Measurements from ENCODE around the gene BTK. TPM values are rescaled to one million over a fixed set of nuclear protein-coding genes. Genes with fewer than 3 reads are reported as not detected.

BTK gene
- total RNA-seq, 1 donor from 2014 or later, result under 0.01 TPM

DNA sequence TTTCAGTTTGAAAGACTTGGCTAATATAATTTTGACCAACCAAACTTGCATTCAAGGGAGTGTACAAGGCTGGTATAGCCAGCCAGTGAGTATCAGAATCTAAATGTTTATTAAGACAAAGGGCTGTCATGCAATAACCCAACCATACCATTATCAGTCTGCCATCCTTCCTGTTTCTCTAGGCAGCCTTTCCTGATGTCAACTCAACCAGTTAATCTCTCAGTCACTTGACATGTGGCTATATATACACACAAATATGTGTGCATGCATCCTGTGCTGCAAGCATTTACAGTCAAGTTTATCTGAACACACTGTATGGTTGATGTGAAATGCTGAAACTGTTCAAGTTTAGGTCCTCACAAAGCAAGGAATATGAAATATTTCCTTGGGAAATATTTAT is 17.2 kb downstream of the BTK start:
- TF ChIP-seq, protein P1, sequence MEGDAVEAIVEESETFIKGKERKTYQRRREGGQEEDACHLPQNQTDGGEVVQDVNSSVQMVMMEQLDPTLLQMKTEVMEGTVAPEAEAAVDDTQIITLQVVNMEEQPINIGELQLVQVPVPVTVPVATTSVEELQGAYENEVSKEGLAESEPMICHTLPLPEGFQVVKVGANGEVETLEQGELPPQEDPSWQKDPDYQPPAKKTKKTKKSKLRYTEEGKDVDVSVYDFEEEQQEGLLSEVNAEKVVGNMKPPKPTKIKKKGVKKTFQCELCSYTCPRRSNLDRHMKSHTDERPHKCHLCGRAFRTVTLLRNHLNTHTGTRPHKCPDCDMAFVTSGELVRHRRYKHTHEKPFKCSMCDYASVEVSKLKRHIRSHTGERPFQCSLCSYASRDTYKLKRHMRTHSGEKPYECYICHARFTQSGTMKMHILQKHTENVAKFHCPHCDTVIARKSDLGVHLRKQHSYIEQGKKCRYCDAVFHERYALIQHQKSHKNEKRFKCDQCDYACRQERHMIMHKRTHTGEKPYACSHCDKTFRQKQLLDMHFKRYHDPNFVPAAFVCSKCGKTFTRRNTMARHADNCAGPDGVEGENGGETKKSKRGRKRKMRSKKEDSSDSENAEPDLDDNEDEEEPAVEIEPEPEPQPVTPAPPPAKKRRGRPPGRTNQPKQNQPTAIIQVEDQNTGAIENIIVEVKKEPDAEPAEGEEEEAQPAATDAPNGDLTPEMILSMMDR (IDR thresholded peaks at IDR 0.05; ENCODE audit: insufficient read depth, low read length, severe bottlenecking), result no peak
- DNase-seq (ENCODE audit: low read depth) (no peak), FAIRE-seq (no peak)
- H3K27me3 ChIP-seq (ENCODE audit: control insufficient read depth, insufficient read depth, low read length), result no peaks in the 10 kb centered on the region
- no peak overlapping the region for H3K4me3 ChIP-seq (ENCODE audit: low read depth, low read length)
- no peaks in the 10 kb centered on the region for H3K36me3 ChIP-seq (ENCODE audit: control insufficient read depth, insufficient read depth, low read length)

DNA sequence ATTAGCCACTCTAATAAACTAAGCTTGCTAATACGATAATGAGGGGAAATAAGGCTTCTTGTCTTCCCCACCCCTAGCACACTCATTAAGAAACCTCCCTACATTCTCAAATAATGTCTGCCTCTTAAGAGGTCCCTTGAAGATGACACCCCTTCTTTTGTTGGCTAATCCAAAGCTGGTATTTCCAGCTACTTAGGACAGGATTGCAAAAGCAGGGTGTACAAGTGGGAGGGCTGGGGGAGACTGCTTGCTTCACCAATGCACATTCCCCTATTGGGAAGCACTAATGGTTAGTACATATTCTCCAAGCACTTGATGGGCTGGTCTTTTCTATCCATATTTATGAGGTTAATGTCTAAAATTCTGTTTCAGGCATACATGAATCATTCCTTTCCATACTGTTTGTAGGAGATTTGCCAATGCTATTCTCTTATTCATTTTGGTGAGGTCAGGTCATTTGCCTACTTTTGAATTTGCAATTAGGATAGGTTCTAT is 20.6 kb downstream of the BTK start:
- FAIRE-seq (peak; percentile 50), DNase-seq (ENCODE audit: low read depth) (no peak)

DNA sequence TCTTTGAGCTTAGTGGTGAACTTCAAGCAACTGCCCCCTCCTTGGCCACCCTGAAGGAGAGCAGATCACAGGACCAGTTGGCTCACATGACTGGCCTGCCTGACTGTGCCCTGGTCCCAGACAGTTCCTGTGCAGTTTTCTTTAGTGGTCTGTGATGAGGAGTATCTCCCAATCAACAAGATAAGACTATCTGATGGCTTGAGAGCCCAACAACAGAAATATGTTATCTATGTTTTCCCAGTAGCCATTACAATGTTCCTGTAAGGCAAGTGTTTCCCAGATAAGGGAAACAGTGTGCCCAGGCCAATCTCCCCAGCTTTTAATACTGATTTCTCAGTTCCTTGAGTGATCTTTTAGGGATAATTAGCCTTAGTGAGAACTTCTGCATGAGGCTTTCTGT is 23.2 kb downstream of the BTK start:
- DNase-seq (ENCODE audit: low read depth) (no peak), FAIRE-seq (no peak)
- H3K27me3 ChIP-seq (ENCODE audit: control insufficient read depth, insufficient read depth, low read length), result no peaks in the 10 kb centered on the region
- H3K4me3 ChIP-seq (ENCODE audit: low read depth, low read length), result no peak overlapping the region
- TF ChIP-seq, protein P1 (IDR thresholded peaks at IDR 0.05; ENCODE audit: insufficient read depth, low read length, severe bottlenecking), result no peak
- H3K36me3 ChIP-seq (ENCODE audit: control insufficient read depth, insufficient read depth, low read length), result no peaks in the 10 kb centered on the region

More for the DNA sequence above, 20.6 kb downstream of the BTK start:
- TF ChIP-seq, protein P1 (IDR thresholded peaks at IDR 0.05; ENCODE audit: insufficient read depth, low read length, severe bottlenecking), result no peak
- Histone ChIP-seq H3K36me3 (ENCODE audit: control insufficient read depth, insufficient read depth, low read length) (no peaks in the 10 kb centered on the region), H3K4me3 (ENCODE audit: low read depth, low read length) (no peak overlapping the region), H3K27me3 (ENCODE audit: control insufficient read depth, insufficient read depth, low read length) (no peaks in the 10 kb centered on the region)

DNA sequence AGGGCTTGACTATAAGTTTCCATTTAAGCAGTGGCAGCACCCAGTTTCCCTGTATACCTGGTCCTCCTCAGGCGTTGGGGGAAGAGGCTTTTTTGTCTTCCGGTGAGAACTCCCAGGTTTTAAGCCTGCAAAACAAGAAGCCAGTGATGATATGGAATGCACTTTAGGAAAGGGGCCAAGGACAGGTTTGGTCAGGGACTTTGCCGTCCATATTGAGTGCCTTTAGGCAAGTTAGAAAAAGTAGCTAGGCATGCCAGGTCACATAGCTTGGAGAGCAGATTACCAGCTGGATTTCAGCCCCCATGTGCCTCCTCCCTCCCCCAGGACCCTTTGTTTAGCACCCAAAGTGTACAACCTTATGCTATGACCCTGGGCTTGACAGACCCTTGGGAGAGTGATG is 23.9 kb downstream of the BTK start:
- Histone ChIP-seq H3K27me3 (ENCODE audit: control insufficient read depth, insufficient read depth, low read length) (no peaks in the 10 kb centered on the region), H3K36me3 (ENCODE audit: control insufficient read depth, insufficient read depth, low read length) (no peaks in the 10 kb centered on the region), H3K4me3 (ENCODE audit: low read depth, low read length) (no peak overlapping the region)
- DNase-seq (ENCODE audit: low read depth) (no peak), FAIRE-seq (no peak)
- TF ChIP-seq, protein P1 (IDR thresholded peaks at IDR 0.05; ENCODE audit: insufficient read depth, low read length, severe bottlenecking), result no peak

DNA sequence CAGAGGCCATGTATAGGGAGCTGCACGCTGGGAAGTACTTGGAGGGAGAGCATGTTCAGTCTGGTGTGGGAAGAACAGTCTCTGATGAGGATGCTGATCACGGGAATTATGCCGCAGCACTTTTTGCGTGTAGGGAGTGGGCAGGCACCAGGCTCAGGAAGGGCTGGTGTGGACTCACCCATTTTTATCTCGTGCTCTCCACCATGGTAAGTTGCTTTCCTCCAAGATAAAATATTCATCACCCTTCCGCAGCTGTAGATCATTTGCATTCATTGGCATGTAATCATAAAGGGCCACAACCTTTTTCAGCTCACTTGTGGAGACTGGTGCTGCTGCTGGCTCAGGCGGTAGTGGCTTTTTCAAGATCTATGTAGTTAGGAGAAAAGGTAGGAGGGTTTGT is 25.6 kb downstream of the BTK start:
- Histone ChIP-seq H3K27me3 (ENCODE audit: control insufficient read depth, insufficient read depth, low read length) (no peaks in the 10 kb centered on the region), H3K4me3 (ENCODE audit: low read depth, low read length) (no peak overlapping the region), H3K36me3 (ENCODE audit: control insufficient read depth, insufficient read depth, low read length) (no peaks in the 10 kb centered on the region)
- DNase-seq (ENCODE audit: low read depth) (no peak), FAIRE-seq (no peak)
- TF ChIP-seq, protein P1 (IDR thresholded peaks at IDR 0.05; ENCODE audit: insufficient read depth, low read length, severe bottlenecking), result no peak

DNA sequence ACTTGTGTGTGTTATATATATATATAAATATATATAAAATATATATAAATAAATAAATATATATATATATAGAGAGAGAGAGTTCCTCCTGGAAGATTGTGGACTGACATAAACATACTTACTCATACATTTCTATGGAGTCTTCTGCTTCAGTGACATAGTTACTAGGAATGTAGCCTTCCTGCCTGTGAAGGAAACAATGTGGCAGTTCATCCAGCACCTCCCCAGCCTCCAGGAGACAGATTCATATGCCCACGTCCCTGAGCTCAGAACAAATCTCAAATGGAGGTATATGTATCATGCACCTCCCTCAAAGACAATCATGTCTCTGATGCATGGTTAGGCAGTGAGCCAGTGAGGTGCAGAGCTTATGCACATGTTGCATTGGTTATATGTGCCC is 26.0 kb downstream of the BTK start:
- Histone ChIP-seq H3K36me3 (ENCODE audit: control insufficient read depth, insufficient read depth, low read length) (no peaks in the 10 kb centered on the region), H3K27me3 (ENCODE audit: control insufficient read depth, insufficient read depth, low read length) (no peaks in the 10 kb centered on the region), H3K4me3 (ENCODE audit: low read depth, low read length) (no peak overlapping the region)
- FAIRE-seq (no peak), DNase-seq (ENCODE audit: low read depth) (peak; percentile 32)
- TF ChIP-seq, protein P1 (IDR thresholded peaks at IDR 0.05; ENCODE audit: insufficient read depth, low read length, severe bottlenecking), result no peak
